Activated T-helper 9 cell treated with anti-CD3 and anti-CD28 coated beads, Interleukin-2, amount 50 U/mL, for 16 hours (primary cell): ENCODE measurements around the gene KRT81.
"Not testable (repeated sequence)": the region's sequence is repeated elsewhere in the genome, so short reads cannot be mapped to it uniquely, and the experiment has no call there.

Source experiments
- DNase-seq: peaks from one replicate; pipeline ENCODE4 v3.0.0-alpha.2; 2020; ENCODE audit warnings: low read depth

KRT81 gene

DNA sequence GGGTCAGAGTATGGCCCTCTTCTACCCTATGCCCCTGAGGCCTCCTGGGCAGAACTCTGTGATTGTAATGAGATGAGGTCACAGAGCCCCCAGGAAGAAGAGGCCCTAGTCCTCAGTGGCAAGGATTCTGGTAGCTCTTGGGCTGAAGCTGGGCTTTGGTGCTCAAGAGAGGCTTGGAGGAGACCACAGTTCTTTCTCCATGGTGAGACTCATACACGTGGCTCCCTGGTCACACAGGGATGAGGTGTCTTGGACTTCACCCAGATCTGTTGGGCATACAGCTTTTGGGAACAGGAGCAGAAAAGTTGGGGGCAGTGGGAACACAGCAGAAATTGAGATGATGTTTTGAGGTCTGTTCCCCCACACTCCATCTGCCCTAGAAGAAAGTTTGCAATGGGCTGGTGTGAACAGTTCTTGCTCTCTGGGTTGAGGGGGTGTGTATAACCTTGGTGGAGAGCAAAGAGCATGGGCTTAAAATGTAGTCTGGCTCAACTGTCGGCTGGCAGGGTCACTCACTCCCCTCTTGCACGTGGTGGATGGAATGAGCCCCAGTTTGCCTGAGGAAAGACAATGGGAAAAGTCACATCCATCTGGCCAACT is 16.7 kb downstream of the KRT81 start, which contains the start of gene KRT86:
KRT86 (plus strand) TSS at position 125 of the 600 bp plus-strand sequence. CDS start 27,272 bp downstream, outside the sequence.
- DNase-seq, result no peak

DNA sequence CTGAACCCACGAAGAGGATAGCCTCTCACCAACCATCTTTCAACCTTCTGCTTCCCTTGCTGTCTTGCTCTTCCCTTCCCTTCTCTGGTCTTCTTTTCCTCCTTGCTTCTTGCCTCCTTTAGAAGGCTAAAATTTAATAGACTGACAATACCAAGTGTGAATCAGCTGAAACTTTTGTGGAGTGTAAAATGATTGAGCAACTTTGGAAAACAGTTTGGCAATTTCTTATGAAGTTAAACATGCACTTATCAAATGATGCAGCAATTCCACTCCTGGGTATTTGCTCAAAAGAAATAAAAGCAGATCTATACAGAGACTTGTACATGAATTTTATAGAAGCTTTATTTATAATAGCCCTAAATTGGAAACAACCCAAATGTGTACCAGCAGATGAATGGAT is 20.2 kb downstream of the KRT81 start:
- no peak for DNase-seq

DNA sequence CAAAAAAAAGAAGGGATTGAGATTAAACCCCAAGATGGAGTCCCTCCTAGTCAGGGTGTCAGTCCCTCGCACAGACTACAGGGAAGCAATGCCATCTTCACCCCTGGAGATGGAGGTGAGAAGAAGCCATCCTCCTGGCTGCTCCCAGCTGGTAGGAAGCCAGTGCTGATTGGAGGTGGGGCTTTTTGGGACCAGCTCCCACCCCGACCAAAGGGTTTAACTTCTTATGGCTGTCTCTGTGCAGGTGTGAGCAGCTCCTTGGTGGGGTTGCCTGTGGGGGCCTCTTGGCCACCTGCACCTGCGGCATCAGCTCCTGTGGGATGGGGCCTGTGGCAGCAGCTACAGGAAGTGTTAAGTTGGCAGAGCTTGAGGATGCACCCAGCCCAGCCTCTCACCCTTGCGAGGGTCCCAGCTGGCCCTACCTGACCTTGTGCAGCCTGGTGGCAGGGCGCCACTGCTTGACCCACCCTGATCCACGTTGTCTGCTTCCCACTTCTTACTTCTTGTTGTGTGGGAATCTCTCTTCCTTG is 20.7 kb downstream of the KRT81 start:
- no peak for DNase-seq

GRCh38 chr12:52268212-52268611 is 23.1 kb downstream of the KRT81 start:
- DNase-seq, result no peak

- DNase-seq, result no peak
These were observed 23.6 kb downstream of the KRT81 start for GRCh38 chr12:52267699-52268098.

GRCh38 chr12:52267266-52267665 is 24.1 kb downstream of the KRT81 start:
- DNase-seq, result no peak

GRCh38 chr12:52266514-52266913 is 24.8 kb downstream of the KRT81 start:
- no peak for DNase-seq

GRCh38 chr12:52264435-52264825 is 26.9 kb downstream of the KRT81 start:
- no peak for DNase-seq

DNA sequence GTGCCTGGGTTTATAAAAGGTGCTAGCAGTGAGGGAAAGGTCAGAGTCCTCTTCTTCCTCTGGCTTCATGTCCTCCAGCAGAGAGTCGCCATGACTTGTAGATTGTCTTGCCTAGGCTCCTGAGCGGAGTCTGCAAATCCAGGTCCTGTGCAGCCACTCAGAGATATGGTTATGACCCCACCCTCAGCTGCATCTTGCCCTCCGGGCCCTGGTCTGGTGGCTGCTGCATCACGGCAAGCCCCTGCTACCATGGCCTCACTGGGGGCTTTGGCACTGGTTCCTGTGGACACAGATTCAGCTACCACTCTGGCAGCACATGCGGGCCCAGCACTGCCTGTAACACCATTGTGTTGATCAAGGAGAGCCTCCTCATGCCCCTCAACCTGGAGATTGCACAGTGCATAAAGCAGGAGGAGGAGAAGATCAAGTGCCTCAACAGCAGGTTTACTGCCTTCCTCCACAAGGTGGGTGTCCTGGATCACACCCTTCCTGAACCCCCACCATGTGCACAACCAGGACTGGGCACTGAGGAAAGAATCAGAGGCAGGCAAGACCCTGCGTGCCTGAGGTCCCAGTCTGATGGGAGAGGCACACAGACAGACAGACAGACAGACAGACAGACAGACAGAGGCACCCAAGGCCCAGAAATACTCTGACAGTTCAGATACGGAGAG is 27.4 kb downstream of the KRT81 start:
- no peak for DNase-seq

DNA sequence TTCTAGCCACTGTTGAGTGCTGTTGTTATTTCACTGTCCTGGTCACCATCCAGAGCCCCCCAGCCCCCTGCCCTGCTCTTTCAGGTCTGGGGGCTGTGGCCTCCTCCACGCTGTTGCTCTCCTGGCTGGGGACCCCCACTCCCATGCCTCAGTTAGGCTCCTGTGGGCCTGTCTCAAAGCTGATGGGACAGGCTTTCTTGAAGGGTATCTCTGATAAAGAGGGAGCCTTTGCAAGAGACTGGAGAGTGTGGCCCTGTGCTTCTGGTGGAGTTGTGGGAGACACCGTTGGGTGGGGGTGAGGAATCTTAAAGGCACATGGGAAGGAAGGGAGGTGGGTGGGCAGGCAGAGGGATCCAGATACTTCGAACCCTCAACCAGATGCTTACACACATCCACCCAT is 29.0 kb downstream of the KRT81 start:
- no peak for DNase-seq

- DNase-seq, result no peak
These were observed 30.2 kb downstream of the KRT81 start for GRCh38 chr12:52261208-52261484.

- no peak for DNase-seq
These were observed 30.8 kb downstream of the KRT81 start for GRCh38 chr12:52260361-52261207.

GRCh38 chr12:52259657-52260243 is 31.6 kb downstream of the KRT81 start:
- DNase-seq, result no peak

GRCh38 chr12:52258335-52258901 is 32.9 kb downstream of the KRT81 start:
- DNase-seq, result no peak

DNA sequence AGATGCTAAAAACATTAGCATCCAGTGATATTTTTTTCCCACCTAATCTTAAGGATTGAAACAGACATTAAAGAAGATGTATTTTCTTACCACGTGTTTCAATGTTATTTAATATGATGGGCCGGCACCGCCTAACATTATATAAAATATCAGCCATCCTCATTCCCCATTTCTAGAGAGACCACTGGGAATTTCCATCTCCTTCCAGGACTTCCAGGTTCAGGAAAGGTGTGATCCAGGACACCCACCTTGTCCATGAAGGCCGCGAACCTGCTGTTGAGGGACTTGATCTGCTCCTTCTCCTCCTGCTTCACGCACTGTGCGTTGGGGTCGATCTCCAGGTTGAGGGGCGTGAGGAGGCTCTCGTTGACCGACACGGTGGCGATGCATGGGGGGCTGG is 33.4 kb downstream of the KRT81 start:
- DNase-seq, result not testable (repeated sequence)

DNA sequence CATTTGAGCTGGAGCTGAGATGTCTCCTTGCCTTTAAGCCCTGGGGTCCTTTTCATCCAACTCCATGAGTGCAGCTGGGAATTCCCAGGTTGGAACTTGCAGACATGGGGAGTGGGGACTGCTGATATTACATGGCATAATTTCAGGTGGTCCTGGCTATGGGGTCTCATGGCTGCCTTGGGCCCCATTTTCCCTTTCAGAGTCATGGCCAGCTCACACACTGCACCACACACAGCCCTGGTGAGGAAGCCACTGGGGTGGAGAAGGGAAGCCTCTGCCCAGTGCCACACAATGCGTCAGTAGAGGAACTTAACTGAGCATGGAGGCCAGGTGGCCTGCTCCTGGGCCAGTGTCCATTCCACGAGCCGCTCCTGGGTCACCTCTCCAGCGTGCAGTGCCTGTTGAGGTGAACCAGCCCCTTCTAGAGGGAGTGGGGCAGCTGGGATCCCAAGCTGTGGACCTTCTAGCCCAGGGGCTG is 34.2 kb downstream of the KRT81 start:
- DNase-seq, result no peak

- no peak for DNase-seq
These were observed 34.8 kb downstream of the KRT81 start for GRCh38 chr12:52256584-52256935.

GRCh38 chr12:52255926-52256583 is 35.3 kb downstream of the KRT81 start:
- DNase-seq, result no peak

DNA sequence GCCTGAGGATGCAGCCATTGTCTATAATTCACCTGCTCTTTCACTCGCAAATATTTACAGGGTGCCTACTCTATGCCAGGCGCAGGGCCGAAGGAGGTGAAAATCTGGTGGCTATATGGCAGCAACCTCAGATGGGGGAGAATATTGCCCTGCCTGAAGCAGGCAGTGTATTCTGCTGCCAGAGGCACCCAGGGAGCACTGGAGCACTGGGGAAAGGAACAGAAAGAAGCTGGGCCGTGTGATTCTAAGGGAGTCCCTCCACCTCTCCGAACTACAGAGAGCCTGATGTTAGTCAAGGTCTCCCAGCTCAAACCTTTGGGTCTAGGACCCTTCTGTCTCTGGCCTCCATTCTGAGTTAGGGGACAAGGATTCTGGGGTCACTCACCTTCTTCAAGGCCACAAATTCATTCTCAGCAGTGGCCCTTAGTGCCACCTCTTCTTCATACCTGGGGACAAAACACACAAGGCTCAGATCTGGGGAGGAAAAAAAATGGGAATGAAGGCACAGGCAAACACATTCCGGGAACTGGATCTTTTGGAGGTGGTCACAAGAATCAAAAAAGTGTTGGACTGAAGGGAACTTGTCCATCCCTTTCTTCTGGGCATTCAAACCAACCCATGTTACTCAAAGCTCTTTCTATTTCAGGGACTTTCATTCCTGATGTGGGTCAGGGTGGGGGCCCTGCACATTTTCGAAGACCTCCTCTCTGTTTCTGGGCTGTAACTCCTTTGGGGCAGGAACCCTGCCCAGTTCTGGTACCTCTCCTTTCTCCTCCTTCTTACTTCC is 36.2 kb downstream of the KRT81 start:
- DNase-seq, result no peak

- no peak for DNase-seq
These were observed 37.0 kb downstream of the KRT81 start for GRCh38 chr12:52254180-52254964.
